ENCODE results near the gene SLC22A9.
"Not testable (repeated sequence)": the region's sequence is repeated elsewhere in the genome, so short reads cannot be mapped to it uniquely, and the experiment has no call there.

SLC22A9 gene

DNA sequence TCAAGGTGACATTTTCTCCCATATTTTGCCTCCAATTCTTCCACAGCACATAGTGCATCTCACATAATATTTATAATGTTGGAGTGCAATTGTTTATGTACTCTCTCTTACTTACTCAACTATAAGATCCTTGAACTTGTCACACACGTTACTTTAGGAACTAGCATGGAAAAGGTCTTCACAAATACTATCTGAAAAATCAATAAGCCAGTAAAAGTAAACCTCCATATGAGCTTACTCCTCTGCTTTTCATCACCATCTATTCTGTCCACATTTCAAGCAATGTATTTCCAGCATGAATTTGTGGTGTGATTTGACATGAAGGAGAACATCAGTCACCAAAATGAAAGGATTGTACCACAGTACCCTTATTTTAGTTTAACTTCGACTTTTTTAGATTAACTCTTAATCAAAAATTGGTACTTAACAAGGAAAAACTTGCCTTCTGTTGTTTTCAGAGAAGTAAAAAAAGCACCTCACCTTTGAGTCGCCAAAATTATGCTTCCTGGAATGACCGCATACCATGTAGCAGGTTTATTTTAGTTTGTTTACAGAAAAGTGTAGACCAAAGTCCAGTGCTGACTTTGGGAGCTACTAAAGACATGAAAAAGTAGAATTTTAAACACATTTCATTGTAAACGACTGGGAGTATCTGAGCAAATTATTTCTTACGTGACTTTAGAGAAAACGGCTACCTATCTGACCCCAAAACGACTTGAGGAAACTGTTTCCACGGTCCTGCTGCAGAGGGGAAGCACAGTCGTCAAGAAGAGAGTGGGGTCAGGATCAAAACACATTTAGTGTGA, at the start of gene SLC22A9:
TSS of gene SLC22A9 (plus strand) at position 621 of the 806 bp plus-strand sequence. CDS start 272 bp downstream, outside the sequence.
- TF ChIP-seq, protein P1, sequence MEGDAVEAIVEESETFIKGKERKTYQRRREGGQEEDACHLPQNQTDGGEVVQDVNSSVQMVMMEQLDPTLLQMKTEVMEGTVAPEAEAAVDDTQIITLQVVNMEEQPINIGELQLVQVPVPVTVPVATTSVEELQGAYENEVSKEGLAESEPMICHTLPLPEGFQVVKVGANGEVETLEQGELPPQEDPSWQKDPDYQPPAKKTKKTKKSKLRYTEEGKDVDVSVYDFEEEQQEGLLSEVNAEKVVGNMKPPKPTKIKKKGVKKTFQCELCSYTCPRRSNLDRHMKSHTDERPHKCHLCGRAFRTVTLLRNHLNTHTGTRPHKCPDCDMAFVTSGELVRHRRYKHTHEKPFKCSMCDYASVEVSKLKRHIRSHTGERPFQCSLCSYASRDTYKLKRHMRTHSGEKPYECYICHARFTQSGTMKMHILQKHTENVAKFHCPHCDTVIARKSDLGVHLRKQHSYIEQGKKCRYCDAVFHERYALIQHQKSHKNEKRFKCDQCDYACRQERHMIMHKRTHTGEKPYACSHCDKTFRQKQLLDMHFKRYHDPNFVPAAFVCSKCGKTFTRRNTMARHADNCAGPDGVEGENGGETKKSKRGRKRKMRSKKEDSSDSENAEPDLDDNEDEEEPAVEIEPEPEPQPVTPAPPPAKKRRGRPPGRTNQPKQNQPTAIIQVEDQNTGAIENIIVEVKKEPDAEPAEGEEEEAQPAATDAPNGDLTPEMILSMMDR (IDR thresholded peaks at IDR 0.05; ENCODE audit: low read depth, low read length) = no peak
- no peaks in the 10 kb centered on the region for H3K36me3 ChIP-seq
- peaks cover 27% of the 10 kb centered on the region for H3K27me3 ChIP-seq (ENCODE audit: insufficient read depth, low read depth, severe bottlenecking)
- no peak within 1 kb of the TSS for H3K4me3 ChIP-seq (ENCODE audit: low read depth, low read length)
- DNase-seq = no peak
- H3K9me3 ChIP-seq (ENCODE audit: severe bottlenecking) = peaks cover 2% of the 10 kb centered on the region
- no peak within 1 kb of the TSS for H3K27ac ChIP-seq

DNA sequence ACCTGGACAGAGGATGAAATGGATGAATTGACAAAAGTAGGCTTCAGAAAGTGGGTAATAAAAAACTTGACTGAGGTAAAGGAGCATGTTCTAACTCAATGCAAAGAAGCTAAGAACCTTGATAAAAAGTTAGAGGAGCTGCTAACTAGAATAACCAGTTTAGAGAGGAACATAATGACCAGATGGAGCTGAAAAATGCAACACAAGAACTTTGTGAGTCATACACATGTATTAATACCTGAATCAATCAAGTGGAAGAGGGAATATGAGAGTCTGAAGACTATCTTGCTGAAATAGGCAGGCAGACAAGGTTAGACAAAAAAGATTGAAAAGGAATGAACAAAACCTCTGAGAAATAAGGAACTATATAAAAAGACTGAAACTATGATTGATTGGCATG, 47.9 kb upstream of the SLC22A9 start:
- no peak for DNase-seq
- H3K27me3 ChIP-seq (ENCODE audit: insufficient read depth, low read depth, severe bottlenecking) = peaks cover 5% of the 10 kb centered on the region
- H3K4me3 ChIP-seq (ENCODE audit: low read depth, low read length) = no peak overlapping the region
- H3K9me3 ChIP-seq (ENCODE audit: severe bottlenecking) = no peaks in the 10 kb centered on the region
- TF ChIP-seq, protein P1 (IDR thresholded peaks at IDR 0.05; ENCODE audit: low read depth, low read length) = no peak
- H3K27ac ChIP-seq = no peak overlapping the region
- H3K36me3 ChIP-seq = no peaks in the 10 kb centered on the region

DNA sequence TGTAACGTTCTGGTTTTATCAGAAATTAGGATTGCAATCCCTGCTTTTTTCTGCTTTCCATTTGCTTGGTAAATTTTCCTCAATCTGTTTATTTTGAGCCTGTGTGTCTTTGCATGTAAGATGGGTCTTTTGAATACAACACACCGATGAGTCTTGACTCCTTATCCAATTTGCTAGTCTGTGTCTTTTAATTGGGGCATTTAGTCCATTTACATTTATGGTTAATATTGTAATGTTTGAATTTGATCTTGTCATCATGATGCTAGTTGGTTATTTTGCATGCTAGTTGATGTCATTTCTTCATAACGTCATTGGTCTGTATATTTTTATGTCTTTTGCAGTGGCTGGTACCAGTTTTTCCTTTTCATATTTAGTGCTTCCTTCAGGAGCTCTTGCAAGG, 34.5 kb upstream of the SLC22A9 start:
- H3K9me3 ChIP-seq (ENCODE audit: severe bottlenecking); H3K36me3 ChIP-seq; DNase-seq; H3K27ac ChIP-seq; H3K4me3 ChIP-seq (ENCODE audit: low read depth, low read length): not testable (repeated sequence)
- H3K27me3 ChIP-seq (ENCODE audit: insufficient read depth, low read depth, severe bottlenecking) = peaks cover 32% of the 10 kb centered on the region

DNA sequence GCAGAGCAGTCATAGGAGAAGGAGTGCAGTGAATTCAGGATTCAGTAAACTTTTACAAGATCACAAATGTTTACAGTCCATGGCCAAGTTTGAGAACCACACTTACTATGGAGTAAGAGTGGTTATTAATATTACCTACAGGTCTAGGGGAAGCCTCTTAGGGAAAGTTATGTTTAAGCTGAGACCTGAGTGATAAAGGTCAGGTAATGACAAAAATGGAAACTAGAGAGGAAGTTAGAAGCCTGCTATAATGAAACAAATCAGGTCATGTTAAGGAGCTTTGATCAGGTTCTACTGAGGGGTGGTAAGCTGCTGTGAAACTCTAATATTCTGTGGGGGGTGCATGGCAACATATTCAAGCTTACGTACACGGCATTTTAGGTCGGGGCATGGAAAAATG, 32.5 kb upstream of the SLC22A9 start:
- no peaks in the 10 kb centered on the region for H3K36me3 ChIP-seq
- peaks cover 2% of the 10 kb centered on the region for H3K9me3 ChIP-seq (ENCODE audit: severe bottlenecking)
- no peak overlapping the region for H3K27ac ChIP-seq
- H3K4me3 ChIP-seq (ENCODE audit: low read depth, low read length) = no peak overlapping the region
- TF ChIP-seq, protein P1 (IDR thresholded peaks at IDR 0.05; ENCODE audit: low read depth, low read length) = no peak
- DNase-seq = no peak
- H3K27me3 ChIP-seq (ENCODE audit: insufficient read depth, low read depth, severe bottlenecking) = peaks cover 30% of the 10 kb centered on the region

DNA sequence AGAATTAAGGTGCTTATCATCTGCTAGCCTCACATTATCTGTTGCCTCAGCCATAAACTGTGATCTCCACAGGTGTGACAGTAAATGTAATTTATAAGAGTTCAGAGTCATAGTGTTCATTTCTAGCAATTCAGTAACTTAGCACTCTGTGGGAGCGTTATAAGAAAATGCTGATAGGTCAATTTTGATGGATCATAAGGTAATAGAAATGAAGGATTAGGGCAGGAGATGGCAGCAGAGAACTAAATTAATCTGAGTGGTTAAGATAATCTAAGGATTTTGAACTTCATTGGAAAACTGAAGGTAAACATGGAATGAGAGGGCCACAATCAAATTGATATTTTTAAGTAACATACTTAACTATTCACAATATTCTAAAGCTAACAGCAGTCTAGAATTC, 26.5 kb upstream of the SLC22A9 start:
- no peak for DNase-seq
- no peaks in the 10 kb centered on the region for H3K36me3 ChIP-seq
- no peak overlapping the region for H3K4me3 ChIP-seq (ENCODE audit: low read depth, low read length)
- no peaks in the 10 kb centered on the region for H3K27me3 ChIP-seq (ENCODE audit: insufficient read depth, low read depth, severe bottlenecking)
- TF ChIP-seq, protein P1 (IDR thresholded peaks at IDR 0.05; ENCODE audit: low read depth, low read length) = no peak
- H3K27ac ChIP-seq = no peak overlapping the region
- H3K9me3 ChIP-seq (ENCODE audit: severe bottlenecking) = peaks cover 2% of the 10 kb centered on the region

DNA sequence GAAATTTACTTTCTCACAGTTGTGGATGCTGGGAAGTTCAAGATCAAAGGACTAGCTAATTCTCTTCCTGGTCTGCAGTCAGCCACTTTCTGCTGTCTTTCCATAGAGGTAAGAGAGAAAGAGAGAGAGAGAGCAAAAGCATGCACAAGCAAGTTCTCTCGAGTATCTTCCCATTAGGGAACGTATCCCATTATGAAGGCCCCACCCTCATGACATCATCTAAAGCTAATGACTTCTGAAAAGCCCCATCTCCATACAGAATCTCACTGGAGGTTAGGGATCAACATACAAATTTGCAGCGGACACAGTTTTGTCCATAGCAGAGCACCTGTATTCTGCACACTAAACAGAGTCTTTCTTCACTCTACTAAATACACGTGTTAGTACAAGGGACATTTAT, 17.4 kb upstream of the SLC22A9 start:
- Histone ChIP-seq H3K27me3 (ENCODE audit: insufficient read depth, low read depth, severe bottlenecking) (peaks cover 28% of the 10 kb centered on the region), H3K27ac (no peak overlapping the region), H3K36me3 (no peaks in the 10 kb centered on the region), H3K4me3 (ENCODE audit: low read depth, low read length) (no peak overlapping the region), H3K9me3 (ENCODE audit: severe bottlenecking) (peaks cover 7% of the 10 kb centered on the region)
- DNase-seq = no peak
- TF ChIP-seq, protein P1 (IDR thresholded peaks at IDR 0.05; ENCODE audit: low read depth, low read length) = no peak
